ENCODE data around the gene MAPKAP1.

The MAPKAP1 gene

DNA sequence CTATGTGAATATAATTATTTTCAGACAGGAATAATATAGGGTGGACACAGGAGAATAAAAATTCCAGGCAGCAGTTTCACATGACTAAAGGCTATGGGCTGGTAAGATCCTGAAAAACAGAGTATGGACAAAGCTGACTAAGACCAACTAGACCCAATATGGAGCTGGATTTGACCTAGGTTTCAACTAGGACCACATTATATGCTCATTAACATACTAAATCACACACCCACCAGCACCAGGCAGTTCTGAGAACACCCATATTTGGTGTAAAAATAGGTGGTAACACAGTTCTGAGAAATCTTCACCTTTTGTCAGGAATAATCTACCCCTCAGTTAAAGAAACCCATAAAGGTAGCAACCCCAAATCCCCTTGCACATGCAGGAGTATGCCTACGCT, 64.7 kb downstream of the MAPKAP1 start:
- DNase-seq (ENCODE audit: low spot score): no peak

DNA sequence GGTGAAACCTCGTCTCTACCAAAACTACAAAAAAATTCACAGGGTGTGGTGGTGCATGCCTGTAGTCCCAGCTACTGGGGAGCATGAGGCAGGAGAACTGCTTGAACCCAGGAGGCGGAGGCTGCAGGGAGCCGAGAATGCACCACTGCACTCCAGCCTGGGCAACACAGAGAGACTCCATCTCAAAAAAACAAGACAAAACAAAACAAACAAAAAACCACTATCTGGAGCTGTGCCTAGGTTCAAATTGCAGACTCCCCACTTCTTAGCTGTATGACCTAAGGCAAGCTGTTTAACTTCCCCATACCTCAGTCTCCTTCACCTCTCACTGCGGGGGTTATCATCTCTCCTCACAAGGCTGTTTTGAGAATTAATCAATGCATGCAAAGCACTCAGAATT, 68.0 kb downstream of the MAPKAP1 start:
- no peak for DNase-seq (ENCODE audit: low spot score)

DNA sequence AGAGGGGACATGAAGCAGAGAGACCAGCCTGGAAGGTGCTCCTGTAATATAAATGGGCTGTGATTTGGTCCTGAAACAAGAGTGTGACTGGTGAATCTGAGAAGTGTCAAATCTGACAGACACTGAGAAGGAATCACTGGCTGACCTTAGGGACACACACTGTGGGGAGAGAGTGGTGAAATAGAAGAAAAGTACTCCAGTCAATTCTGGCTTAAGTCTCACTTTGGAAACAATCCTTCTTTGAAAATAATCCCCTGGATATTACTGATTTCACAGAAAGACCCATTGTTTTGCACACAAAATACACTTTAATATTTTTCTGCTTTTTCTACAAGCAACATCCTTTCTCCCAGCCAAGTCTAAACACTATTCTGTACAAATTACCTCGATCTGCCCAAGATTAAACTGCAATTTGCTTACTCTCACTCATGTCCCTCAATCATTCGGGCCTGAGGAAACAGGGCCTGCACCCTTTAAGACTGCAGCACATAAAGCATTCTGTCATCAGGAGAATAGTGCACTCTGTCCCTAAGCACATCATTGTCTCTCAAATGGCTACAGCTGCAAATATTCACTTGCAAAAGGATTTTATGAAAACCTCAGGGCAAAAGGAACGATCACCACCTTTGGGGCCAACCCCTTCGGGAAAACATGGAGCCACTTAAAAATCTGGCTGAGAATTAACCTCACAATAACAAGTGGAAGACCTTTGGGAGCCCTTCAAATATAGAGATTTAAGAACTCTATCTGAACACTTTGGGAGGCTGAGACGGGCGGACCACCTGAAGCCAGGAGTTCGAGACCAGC, 68.6 kb downstream of the MAPKAP1 start:
- DNase-seq (ENCODE audit: low spot score): peak; percentile 31

DNA sequence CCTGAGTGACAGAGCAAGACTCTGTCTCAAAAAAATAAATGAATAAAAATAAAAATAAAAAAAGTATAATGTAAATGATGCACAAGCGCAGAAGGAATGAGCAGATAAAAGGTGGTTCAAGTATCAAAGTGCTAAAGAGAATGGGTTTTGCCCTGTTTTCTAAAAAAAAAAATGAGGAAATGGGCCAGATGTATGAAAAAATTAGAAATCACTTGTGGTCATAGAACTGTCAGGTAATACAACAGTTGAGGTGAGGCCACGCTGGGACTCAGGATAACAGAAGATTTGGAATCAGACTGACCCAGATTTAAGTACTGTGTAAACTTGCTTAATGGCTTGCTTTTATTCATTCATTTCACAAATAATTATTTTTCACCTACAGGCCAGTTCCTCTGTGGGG, 69.8 kb downstream of the MAPKAP1 start:
- DNase-seq (ENCODE audit: low spot score): no peak

DNA sequence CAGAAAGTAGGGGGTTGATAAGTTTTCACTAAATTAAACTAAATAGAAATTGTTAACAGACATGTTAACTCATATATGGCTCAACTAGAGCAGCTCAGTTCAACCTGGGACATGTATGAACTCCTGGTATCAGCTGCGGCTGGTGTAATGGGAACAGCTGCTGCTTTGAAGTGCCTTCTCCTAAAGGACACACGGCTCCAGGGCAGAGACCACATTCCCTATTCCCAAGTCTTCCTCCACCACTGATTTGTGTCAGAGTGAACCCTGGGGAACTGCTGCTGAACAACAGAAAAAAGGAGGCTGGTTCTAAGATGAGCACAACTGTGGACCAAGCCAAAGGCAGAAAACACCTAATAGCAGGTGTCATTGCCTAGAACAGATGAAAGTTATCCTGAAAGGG, 71.1 kb downstream of the MAPKAP1 start:
- no peak for DNase-seq (ENCODE audit: low spot score)

DNA sequence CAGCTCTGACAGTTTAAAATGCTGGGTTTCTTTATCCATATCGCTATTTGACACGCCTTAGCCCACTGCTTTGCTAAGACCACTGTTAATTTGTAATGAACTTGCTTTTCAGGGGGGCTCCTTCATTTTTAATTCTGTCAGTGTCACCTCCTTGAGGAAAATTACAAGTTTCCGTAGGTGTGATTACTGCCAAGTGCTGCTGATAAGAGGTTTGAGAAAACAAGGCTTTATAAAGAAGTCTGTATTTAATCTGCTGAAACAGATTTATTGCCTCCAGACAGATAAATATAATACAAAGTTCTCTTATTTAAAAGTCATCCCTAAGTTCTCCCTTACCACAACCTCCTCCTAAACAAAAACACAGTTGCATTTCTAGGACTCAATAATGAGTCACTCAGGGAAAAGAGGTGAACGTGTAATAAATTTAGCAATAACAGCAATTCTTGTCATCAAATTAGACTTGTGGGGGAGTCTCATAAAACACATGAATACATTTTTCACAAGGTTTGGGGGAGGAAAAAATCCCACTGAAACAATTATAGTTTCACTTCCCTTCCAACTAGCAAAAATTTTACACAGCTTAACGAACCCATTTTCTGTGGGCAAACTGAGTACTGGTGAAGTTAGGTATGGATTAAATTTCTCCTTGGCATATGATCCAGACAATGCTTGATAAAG, 72.8 kb downstream of the MAPKAP1 start:
- no peak for DNase-seq (ENCODE audit: low spot score)

DNA sequence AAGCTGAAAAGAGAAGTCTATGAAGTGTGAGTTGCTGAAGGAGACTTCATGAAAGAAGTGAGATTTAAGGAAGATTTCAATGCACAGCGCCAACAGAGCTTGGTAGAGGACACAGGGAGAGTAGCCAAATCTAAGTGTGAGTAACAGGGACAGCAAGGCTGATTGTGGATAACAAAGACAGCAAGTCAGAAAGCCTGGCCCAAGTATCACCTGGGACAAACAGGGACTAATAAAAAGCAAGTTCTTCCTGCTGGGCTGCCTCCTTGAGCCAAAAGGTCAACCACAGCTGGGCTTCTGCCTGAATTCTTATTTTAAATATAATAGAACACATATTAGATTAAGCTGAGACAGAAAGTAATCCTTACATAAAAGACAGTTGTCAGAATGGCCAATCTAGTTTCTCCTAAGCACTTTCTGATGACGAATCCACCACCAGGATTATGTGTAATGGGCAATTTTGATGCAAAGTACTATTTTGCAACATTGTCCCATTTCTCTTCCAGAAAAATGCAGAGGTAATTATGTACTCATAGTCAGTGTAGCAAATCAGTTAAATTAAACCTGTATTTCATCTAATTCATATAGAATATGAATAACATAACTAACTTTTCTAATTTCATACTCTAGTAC, 73.8 kb downstream of the MAPKAP1 start:
- no peak for DNase-seq (ENCODE audit: low spot score)

DNA sequence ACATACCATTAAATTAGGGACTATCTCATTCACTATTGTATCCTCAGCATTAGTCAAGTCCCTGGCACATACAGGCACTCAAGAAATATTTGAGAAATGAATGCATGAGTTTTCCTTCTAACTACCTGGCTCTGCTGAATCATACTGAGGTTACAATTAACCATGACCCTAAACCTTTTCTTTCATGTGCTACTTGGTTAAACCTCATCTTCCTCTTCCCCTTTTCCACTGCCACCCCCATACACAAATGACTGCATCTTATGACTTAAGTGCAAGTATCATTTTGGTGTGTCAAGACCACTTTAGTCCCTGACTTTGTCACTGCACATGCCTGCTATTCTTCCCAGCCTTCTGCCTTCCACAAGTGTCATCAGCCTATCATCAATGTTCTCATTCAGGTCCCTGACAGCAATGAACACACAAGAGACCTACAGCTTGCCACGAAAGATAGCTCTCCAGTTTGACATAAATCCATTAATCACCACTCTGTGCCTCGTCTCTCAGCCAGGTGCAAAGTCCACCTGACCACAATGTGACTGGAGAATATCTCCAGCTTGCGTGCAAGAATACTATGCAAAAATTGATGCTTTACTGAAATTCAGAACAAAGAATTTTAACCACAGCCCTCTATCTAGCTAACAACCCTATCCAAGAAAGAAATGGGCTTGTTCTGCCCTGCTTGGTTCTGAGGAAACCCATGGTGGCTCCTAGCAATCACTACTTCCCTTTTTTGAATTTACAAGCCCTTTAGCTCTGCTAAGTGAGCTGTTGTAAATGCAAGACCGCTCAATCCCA, 74.5 kb downstream of the MAPKAP1 start:
- peak; percentile 34 for DNase-seq (ENCODE audit: low spot score)

DNA sequence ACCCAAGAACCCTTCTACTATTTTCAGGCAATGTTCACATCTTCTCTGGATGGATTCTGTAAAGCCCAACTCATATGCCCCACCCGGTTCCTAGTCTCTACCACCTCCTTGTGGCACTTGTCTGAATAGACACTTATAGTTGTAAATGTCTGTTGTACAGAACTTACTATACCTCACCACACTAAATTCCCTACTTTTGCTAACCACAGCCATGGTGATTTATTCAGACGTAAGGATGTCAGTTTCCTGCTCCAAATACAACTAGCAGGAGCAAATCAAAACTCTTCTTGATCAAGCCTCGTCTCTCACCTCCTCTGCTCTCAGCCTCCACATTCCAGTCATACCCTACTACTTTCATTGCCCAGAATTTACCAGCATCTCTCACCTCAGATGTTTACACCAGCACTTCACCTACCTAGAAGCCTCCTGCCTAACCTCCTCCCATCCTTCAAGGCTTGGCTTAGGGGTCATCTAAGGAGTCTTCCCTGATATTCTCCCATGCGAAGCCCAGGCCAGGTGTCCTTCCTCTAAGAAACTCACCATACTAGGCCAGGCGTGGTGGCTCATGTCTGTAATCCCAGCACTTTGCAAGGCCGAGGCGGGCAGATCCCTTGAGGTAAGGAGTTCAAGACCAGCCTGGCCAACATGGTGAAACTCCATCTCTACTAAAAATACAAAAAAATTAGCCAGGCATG, 75.5 kb downstream of the MAPKAP1 start:
- DNase-seq (ENCODE audit: low spot score): peak; percentile 38

DNA sequence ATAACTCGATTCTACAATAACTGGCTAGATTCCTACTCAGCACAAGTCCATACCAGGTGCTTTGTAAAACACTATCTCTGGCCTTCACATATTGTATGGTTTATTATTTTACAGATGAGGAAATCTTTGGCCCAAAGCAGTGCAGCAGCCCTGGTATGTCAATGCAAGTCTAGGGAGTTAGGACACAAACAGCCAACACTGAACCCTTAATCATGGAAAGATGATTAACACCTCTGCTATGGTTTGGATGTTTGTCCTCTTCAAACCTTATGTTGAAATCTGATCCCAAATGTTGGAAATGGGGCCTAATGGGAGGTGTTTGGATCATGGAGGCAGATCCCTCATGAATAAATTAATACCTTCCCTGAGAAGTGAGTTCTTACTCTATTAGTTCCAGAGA, 76.6 kb downstream of the MAPKAP1 start:
- no peak for DNase-seq (ENCODE audit: low spot score)

DNA sequence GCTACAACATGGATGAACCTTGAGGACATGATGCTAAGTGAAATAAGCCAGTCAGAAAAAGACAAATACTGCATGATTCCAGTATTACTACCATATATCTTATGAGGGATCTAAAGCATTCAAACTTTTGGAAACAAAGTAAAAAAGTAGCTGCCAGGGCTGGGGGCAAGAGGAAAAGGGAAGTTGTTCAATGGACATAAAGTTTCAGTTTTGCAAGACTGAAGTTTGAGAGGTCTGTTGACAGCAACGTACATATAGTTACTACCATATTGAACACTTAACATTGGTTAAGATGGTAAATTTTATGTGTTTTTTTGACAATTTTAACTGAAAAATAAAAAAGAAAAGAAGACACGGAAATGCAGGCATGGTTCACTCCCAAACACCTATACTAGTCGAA, 77.6 kb downstream of the MAPKAP1 start:
- no peak for DNase-seq (ENCODE audit: low spot score)

DNA sequence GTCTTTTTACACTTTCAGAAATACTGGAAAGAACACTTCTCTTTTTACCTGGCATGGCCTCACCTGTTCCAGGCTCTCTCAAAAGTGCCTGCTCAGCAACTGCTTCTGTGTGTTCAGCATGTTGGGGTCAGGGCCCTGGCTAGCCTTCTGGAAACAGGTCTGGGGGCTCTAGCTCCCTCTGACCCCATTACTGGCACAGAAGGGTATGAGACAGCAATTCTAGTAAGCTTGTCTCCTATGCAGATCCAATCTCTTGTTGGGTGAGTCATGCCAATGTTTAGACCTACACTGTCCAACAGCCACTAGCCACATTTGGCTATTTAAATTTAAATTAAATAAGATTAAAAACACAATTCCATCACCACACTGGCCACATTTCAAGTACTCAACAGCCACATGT, 80.8 kb downstream of the MAPKAP1 start:
- no peak for DNase-seq (ENCODE audit: low spot score)

DNA sequence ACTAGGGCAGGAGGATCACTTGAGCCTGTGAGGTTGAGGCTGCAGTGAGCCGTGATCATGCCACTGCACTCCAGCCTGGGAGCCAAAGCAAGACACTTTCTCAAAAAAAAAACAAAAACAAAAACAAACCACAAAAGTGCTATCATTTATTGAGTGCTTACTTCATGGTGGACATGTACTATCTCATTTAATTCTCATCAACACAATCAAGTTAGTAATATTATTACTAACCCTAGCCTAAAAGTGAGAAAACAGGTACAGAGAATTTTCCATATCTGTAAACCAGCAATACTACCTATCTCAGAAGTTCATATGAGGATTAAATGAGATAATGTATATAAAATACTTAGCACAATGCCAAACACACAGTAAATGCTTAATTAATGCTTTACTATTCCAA, 85.8 kb downstream of the MAPKAP1 start:
- DNase-seq (ENCODE audit: low spot score): no peak

DNA sequence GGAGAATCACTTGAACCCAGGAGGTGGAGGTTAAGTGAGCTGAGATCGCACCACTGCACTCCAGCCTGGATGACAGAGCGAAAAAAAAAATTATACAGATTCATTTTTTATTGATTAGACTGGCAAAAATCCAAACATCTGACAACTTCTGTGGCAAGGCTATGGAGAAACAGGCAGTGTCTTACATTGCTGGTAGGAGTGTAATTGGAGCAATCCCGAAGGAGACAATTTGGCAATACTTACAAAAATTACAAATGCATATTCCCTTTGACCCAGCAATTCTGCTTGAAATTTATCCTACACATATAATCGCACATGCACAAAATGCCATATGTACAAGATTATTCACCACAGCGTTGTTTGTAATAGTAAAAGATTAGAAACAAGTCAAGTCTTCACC, 86.8 kb downstream of the MAPKAP1 start:
- no peak for DNase-seq (ENCODE audit: low spot score)

DNA sequence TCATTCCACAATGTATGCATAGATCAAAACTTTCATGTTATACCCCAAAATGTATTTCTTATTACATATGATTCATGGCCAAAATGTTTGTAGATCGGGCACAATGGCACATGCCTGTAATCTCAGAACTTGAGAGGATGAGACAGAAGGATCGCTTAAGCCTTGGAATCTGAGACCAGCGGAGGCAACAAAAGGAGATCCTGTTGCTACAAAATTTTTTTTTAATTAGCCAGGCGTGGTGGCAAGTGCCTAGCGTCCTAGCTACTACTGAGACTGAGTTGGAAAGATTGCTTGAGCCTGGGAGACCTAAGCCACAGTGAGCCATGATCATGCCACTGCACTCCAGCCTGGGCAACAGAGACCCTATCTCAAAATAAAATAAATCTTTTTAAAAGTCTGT, 89.9 kb downstream of the MAPKAP1 start:
- DNase-seq (ENCODE audit: low spot score): no peak

DNA sequence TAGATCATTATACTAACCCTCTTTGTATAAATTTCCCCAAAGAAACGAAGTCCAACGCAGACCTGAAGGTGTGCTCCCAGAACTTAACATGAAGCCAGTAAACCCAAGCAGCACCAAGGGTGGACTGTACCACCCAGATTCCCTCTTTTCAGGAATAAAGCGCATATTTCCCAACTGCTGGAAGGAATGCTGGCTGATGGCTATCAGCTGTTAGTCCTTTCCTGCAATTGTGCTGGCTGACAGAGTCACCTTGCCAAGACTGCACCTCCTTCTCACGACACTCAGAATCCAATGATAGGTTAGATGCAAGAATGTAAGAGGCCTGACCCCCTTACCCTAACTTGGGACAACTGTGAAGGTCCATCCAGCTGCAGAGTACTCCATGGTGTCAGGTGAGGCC, 93.9 kb downstream of the MAPKAP1 start:
- no peak for DNase-seq (ENCODE audit: low spot score)

DNA sequence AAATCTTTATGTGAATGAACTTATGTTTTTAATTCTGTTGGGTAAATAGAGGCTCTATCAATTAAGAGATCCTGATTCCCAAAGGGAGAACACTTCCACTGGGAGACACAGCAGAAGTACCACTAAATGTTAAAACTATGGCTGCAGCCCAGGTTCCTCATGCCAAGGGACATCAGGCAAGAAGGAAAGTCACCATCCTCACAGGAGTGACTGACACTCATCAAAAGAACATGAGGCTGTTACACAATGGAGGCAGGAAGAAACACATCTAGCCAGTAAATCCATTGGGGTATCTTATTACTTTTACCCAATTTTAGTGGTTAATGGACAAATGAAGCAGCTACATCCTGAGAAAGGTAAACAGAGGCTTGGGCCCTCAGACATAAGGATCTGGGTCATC, 94.4 kb downstream of the MAPKAP1 start:
- no peak for DNase-seq (ENCODE audit: low spot score)

DNA sequence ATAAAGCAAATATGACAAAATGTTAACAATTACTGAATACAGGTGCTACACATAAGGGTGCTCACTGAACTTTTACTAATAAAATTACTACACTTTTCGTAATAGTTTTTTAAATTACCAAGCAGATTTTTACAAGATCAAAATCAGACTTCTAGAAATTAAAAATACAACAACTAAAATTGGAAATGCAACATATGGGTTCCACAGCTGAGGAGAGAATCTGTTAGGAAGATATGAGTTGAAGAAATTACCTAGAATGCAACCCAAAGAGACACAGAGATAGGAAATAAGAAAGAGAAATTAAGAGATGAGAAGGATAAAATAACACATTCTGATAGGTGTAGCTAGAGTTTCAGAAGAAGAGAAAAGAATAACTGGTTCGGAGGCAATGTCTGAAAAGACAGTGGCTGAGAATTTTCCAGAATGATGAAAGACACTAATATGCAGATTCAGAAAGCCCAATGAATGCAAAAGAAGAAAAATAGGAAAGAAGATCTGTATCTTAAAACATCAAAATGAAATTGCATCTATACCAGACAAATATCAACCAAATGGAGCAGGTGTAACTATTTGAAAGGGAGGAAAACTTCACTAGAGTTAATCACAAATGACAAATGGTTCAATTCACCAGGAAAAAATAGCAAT, 95.8 kb downstream of the MAPKAP1 start:
- DNase-seq (ENCODE audit: low spot score): no peak

DNA sequence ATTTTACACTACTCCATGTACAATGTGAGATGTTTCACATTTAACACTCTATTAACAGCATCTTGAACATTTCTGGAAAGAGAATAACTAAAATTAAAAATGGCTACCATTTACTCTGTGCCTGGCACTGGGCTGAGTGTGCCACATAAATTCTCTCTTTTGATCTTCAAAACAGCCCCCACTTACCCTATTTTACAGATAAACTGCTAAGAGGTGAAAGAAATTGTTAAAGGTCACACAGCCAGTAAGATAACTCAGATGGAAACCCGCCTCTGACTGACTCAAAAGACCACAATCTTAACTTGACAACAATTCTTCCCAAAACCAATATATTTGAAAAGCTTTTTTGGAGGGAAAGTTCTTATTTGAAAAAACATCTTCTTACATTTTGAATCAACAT, 97.3 kb downstream of the MAPKAP1 start:
- no peak for DNase-seq (ENCODE audit: low spot score)

DNA sequence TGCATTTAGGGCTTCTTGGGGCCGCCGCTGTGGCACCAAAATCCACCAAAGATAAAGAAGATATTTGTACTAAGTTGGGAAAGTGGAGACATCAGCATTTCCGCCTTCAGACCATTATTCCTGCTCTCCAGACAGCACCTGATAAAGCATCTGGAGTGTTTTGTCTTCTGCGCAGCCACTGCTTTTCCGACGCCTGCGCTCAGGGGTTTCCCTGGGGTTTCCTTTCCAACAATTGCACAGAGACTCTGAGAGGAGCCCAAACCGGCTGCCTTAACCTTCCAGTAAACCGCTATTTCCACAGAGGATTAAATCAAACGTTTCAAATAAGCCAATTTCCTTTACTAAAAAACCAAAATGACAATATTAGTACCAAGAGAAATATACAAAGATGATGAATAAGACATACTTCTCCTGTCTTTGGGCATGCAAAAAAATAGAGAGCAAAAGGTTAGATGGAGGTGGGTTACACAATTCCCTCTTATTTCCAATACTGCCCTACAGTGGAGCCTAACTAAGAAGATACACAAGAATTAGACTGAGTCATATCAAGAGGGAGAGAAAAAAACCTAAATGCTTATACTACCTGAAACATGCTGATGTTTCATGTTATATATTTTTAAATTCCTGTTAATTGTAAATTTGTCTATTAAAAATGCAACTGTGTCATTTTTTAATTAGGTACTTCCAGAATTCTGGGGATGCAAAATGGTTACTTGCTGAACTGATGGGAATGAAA, 98.4 kb downstream of the MAPKAP1 start:
- DNase-seq (ENCODE audit: low spot score): no peak

DNA sequence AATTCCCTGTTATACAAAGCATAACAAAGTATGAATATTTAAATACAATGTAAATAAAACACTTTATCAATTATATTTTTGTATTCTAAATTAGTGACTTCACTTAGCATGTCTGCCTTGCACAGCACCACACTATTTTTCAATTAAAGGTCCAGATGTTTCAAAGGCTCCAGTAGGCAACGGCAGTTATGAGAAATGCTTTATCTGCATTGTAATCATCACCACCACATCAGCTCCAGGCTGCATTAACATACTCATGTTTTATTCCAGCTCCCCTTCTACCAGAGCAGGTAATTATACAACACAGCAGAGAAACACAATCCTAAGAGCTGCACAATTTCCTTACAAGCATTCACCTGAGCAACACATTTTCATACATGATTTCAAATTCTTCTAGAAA, 102.8 kb downstream of the MAPKAP1 start:
- DNase-seq (ENCODE audit: low spot score): no peak

All from Ammon's horn (tissue), 1 donor.